OCI-LY1 (cell line): ENCODE measurements around the gene SYCN.

Experiments used
- H2AFZ ChIP-seq: fragments of 200-600 bp; sonication (generic), shearing (Covaris generic); 2 replicates; pipeline ENCODE4 v1.6.0; 2014; ENCODE audit warnings: antibody characterized with exemption, mild to moderate bottlenecking, low read length
- H3F3A ChIP-seq: fragments of 200-600 bp; sonication (generic), shearing (Covaris generic); 2 replicates; pipeline ENCODE4 v1.6.0; 2014; ENCODE audit warnings: mild to moderate bottlenecking, antibody characterized with exemption, low read length, moderate library complexity; ENCODE audit not compliant: insufficient read depth
- H3K27ac ChIP-seq: fragments of 200-600 bp; sonication (generic); 2 replicates; pipeline ENCODE4 v1.5.1; 2014; ENCODE audit warnings: low read length, mixed run types, mild to moderate bottlenecking, low read depth; ENCODE audit not compliant: poor library complexity, severe bottlenecking
- H3K27me3 ChIP-seq: fragments of 200-600 bp; sonication (generic); 2 replicates; pipeline ENCODE4 v1.6.0; 2014; ENCODE audit warnings: antibody characterized with exemption, mild to moderate bottlenecking, low read length, moderate library complexity; ENCODE audit not compliant: insufficient read depth
- H3K36me3 ChIP-seq: fragments of 200-600 bp; sonication (generic); 2 replicates; pipeline ENCODE4 v1.6.1; 2014; ENCODE audit warnings: mild to moderate bottlenecking, antibody characterized with exemption, low read length, moderate library complexity, mixed read lengths; ENCODE audit not compliant: insufficient read depth
- H3K4me1 ChIP-seq: fragments of 200-600 bp; sonication (generic); 2 replicates; pipeline ENCODE4 v1.5.1; 2014; ENCODE audit warnings: mild to moderate bottlenecking, low read length, moderate library complexity; ENCODE audit not compliant: insufficient read depth, severe bottlenecking
- H3K4me2 ChIP-seq: fragments of 200-600 bp; sonication (generic), shearing (Covaris generic); 2 replicates; pipeline ENCODE4 v1.6.1; 2014; ENCODE audit warnings: low read length
- H3K4me3 ChIP-seq: fragments of 200-600 bp; sonication (generic); 2 replicates; pipeline ENCODE4 v1.5.1; 2014; ENCODE audit warnings: low read length, low read depth, mild to moderate bottlenecking, mixed read lengths; ENCODE audit not compliant: poor library complexity, severe bottlenecking
- H3K79me2 ChIP-seq: fragments of 200-600 bp; shearing (Covaris generic); 2 replicates; pipeline ENCODE4 v1.6.1; 2016; ENCODE audit warnings: mixed run types, low read length, mixed read lengths; ENCODE audit not compliant: insufficient read depth
- H3K9ac ChIP-seq: fragments of 200-600 bp; sonication (generic), shearing (Covaris generic); 2 replicates; pipeline ENCODE4 v1.6.1; 2014; ENCODE audit warnings: mild to moderate bottlenecking, low read length, mixed read lengths
- H3K9me2 ChIP-seq: fragments of 200-600 bp; sonication (generic), shearing (Covaris generic); 2 replicates; pipeline ENCODE4 v1.6.1; 2014; ENCODE audit warnings: low read depth, mild to moderate bottlenecking, low read length, mixed read lengths
- H3K9me3 ChIP-seq: fragments of 200-600 bp; shearing (Covaris generic); 2 replicates; pipeline ENCODE4 v1.6.1; 2014; ENCODE audit warnings: low read length, mixed read lengths
- H4K20me1 ChIP-seq: fragments of 200-600 bp; sonication (generic), shearing (Covaris generic); 2 replicates; pipeline ENCODE4 v1.6.0; 2016; ENCODE audit warnings: mild to moderate bottlenecking, low read length; ENCODE audit not compliant: insufficient read depth
- EZH2 ChIP-seq: fragments of 200-600 bp; sonication (generic), shearing (Covaris generic); IDR thresholded peaks from 2 replicates; pipeline ENCODE4 v1.8.0; 2017; ENCODE audit warnings: borderline replicate concordance, mixed run types, mild to moderate bottlenecking, antibody characterized with exemption, low read length, moderate library complexity, mixed read lengths
- TF ChIP-seq, protein P1 (sequence below): fragments of 200-600 bp; sonication (generic), shearing (Covaris generic); IDR thresholded peaks from 2 replicates; pipeline ENCODE4 v1.5.1; 2017; ENCODE audit warnings: mild to moderate bottlenecking, antibody characterized with exemption, low read length, moderate library complexity, mixed read lengths

SYCN gene

DNA sequence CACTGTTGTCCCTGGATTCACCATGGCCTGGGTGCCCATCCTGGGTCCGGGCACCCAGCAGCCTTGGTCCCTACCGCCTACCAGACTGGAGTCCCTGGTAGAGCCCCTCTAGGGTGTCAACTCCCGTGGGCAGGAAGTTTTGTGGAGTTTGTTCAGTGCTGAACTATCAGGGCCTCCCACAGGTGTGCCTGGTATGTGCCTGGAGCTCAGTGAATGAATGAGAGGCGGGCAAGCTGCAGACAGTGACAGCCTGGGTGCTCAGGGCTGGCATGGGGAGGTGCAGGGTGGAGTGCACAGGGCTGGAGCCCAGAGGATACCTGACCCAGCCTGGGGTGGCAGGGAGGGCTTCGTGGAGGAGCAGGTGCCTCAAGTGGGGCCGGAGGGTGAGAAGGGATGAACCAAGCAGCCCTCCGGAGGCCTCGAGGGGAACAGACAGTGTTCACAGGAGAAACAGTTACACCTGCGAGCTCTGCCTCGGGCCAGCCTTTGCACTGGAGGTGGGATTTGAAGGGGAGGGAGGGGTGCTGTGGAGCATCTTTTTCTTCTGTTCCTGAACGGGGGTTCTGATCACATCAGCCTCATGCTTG, 48.9 kb downstream of the SYCN start:
- Histone ChIP-seq H3K4me3 (no peak overlapping the region), H3F3A (no peaks in the 10 kb centered on the region), H3K4me2 (no peak overlapping the region), H3K36me3 (no peaks in the 10 kb centered on the region), H3K9ac (no peak overlapping the region), H4K20me1 (no peaks in the 10 kb centered on the region), H3K4me1 (no peaks in the 10 kb centered on the region), H3K79me2 (no peaks in the 10 kb centered on the region), H2AFZ (no peak overlapping the region), H3K27me3 (no peaks in the 10 kb centered on the region), H3K9me3 (no peaks in the 10 kb centered on the region), H3K27ac (no peak overlapping the region), H3K9me2 (no peaks in the 10 kb centered on the region)
- TF ChIP-seq, protein P1, sequence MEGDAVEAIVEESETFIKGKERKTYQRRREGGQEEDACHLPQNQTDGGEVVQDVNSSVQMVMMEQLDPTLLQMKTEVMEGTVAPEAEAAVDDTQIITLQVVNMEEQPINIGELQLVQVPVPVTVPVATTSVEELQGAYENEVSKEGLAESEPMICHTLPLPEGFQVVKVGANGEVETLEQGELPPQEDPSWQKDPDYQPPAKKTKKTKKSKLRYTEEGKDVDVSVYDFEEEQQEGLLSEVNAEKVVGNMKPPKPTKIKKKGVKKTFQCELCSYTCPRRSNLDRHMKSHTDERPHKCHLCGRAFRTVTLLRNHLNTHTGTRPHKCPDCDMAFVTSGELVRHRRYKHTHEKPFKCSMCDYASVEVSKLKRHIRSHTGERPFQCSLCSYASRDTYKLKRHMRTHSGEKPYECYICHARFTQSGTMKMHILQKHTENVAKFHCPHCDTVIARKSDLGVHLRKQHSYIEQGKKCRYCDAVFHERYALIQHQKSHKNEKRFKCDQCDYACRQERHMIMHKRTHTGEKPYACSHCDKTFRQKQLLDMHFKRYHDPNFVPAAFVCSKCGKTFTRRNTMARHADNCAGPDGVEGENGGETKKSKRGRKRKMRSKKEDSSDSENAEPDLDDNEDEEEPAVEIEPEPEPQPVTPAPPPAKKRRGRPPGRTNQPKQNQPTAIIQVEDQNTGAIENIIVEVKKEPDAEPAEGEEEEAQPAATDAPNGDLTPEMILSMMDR: no peak
- no peak for TF ChIP-seq EZH2

DNA sequence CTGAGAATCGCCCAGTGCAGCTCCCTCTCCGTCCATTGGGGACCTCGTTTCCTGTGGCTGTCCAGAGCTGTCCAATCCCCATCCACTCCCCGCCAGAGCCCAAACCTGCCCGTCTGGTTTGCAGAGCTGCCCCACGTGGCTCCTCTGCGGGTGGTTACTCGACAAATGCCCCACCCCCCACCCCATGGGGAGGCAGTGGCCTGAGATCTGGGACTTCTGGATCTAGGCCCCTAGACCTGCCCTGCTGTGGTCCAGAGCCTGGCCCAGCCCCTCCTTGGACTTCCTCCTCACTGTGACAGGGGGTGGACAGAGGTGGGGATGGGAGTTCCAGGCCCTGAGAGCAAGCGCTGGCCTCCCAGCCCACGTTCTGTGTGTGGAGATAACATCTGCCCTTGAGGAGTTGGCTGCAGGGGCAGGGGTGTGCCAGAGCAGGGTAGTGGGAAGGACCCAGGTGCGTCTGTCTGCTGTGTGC, 49.4 kb downstream of the SYCN start:
- no peak overlapping the region for H3K4me3 ChIP-seq
- no peaks in the 10 kb centered on the region for H3K79me2 ChIP-seq
- H3K27me3 ChIP-seq: no peaks in the 10 kb centered on the region
- no peaks in the 10 kb centered on the region for H3K4me1 ChIP-seq
- H3K9ac ChIP-seq: no peak overlapping the region
- H3K9me2 ChIP-seq: no peaks in the 10 kb centered on the region
- no peak overlapping the region for H2AFZ ChIP-seq
- H3K36me3 ChIP-seq: no peaks in the 10 kb centered on the region
- no peaks in the 10 kb centered on the region for H3K9me3 ChIP-seq
- no peak for TF ChIP-seq EZH2
- TF ChIP-seq, protein P1: no peak
- H3K27ac ChIP-seq: no peak overlapping the region
- H3K4me2 ChIP-seq: no peak overlapping the region
- no peaks in the 10 kb centered on the region for H4K20me1 ChIP-seq
- H3F3A ChIP-seq: no peaks in the 10 kb centered on the region

DNA sequence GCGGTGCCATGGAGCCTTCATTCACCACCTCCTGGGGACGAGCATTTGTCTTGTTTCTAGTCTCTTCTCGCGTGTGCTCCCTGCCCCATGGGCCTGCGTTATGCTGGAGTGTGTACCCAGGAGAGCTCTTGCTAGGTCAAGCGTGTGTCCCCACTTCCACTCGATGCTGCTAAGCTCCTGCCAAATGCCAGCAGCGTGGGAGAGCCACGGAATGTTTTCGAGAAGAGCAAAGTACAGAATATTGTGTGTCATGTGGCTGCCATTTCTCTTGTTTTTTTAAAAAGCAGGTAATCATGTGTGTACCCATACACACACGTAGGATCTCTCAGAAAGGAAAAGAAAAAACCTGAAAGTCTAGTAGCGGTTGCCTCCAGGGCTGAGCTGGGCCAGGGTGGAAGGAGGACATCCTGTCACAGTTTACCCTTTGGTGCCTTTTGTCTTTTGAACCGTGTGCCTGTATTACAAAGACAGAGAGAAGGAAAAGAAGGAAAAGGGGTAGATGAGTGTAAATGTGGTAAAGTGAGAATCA, 49.9 kb downstream of the SYCN start:
- no peak overlapping the region for H3K27ac ChIP-seq
- no peak overlapping the region for H3K9ac ChIP-seq
- no peaks in the 10 kb centered on the region for H3K27me3 ChIP-seq
- TF ChIP-seq, protein P1: no peak
- TF ChIP-seq EZH2: no peak
- H3K79me2 ChIP-seq: no peaks in the 10 kb centered on the region
- H3F3A ChIP-seq: no peaks in the 10 kb centered on the region
- H3K4me3 ChIP-seq: no peak overlapping the region
- no peaks in the 10 kb centered on the region for H3K4me1 ChIP-seq
- H4K20me1 ChIP-seq: no peaks in the 10 kb centered on the region
- H2AFZ ChIP-seq: no peak overlapping the region
- H3K9me2 ChIP-seq: no peaks in the 10 kb centered on the region
- 0 out of 2 replicates have a peak, but pooled peaks cover under 1% of the 10 kb centered on the region for H3K36me3 ChIP-seq
- no peaks in the 10 kb centered on the region for H3K9me3 ChIP-seq
- no peak overlapping the region for H3K4me2 ChIP-seq
